ENCODE results near the gene ELN. TPM values are rescaled to one million over a fixed set of nuclear protein-coding genes. Genes with fewer than 3 reads are reported as not detected.

ELN gene
- total RNA-seq, 1 experiment from 2014 or later = 100 TPM

- Histone ChIP-seq H3K27ac (no peak overlapping the region), H3K4me3 (no peak overlapping the region), H3K9me3 (replicated peaks) (no peaks in the 10 kb centered on the region), H3K36me3 (peaks cover 59% of the 10 kb centered on the region), H3K4me1 (no peaks in the 10 kb centered on the region), H3K27me3 (no peaks in the 10 kb centered on the region)
- DNase-seq = no peak
Measured at GRCh38 chr7:74115326-74115725, 87.4 kb downstream of the ELN start.

- Histone ChIP-seq H3K36me3 (peaks cover 50% of the 10 kb centered on the region), H3K27ac (no peak overlapping the region), H3K9me3 (replicated peaks) (no peaks in the 10 kb centered on the region), H3K4me3 (no peak overlapping the region), H3K27me3 (no peaks in the 10 kb centered on the region), H3K4me1 (no peaks in the 10 kb centered on the region)
- no peak for DNase-seq
Measured at GRCh38 chr7:74116356-74116755, 88.4 kb downstream of the ELN start.

Other genes with a start within 250 kb of the ELN start
- gene CLDN4, start 197.2 kb upstream of the ELN start, total RNA-seq (2014; rRNA removed; shearing (Covaris generic)) = 0.06 and 0.08 TPM in 2 replicates
- gene METTL27, start 185.7 kb upstream of the ELN start, total RNA-seq (2014; rRNA removed; shearing (Covaris generic)) = 0.30 and 0.55 TPM in 2 replicates
- gene TMEM270, start 167.0 kb upstream of the ELN start, total RNA-seq (2014; rRNA removed; shearing (Covaris generic)) = not detected in 2 replicates
- gene LIMK1, start 55.6 kb downstream of the ELN start, total RNA-seq (2014; rRNA removed; shearing (Covaris generic)) = 43.2 and 43.4 TPM in 2 replicates
- gene EIF4H, start 146.2 kb downstream of the ELN start, total RNA-seq (2014; rRNA removed; shearing (Covaris generic)) = 453 and 475 TPM in 2 replicates
- gene LAT2, start 181.8 kb downstream of the ELN start, total RNA-seq (2014; rRNA removed; shearing (Covaris generic)) = 0.61 and 0.99 TPM in 2 replicates
- gene RFC2, start 226.2 kb downstream of the ELN start, total RNA-seq (2014; rRNA removed; shearing (Covaris generic)) = 111 and 112 TPM in 2 replicates

Data from SJCRH30 (cell line).